Effector memory CD8-positive, alpha-beta T cell (primary cell): ENCODE results near the gene NAGPA.

Experiments used
- ATAC-seq: fragments of 150-1000 bp; cut with Tn5 transposase; replicated peaks from 2 replicates; pipeline ENCODE4 v1.10.0; 2021; ENCODE audit warnings: mild to moderate bottlenecking, moderate library complexity
- DNase-seq, 3 experiments: peaks; one replicate each; pipeline ENCODE4 v3.0.0; 2021
- H3K27ac Mint-ChIP-seq, 2 donors: one replicate each; pipeline ENCODE4 v1.8.0; 2022; ENCODE audit warnings: mild to moderate bottlenecking in 2 of 2, mixed read lengths in 2 of 2, moderate library complexity in 2 of 2
- H3K27me3 Mint-ChIP-seq, 2 donors: one replicate each; pipeline ENCODE4 v1.8.0; 2022; ENCODE audit warnings: mixed read lengths in 2 of 2
- H3K36me3 Mint-ChIP-seq: one replicate; pipeline ENCODE4 v1.8.0; 2022; ENCODE audit warnings: mild to moderate bottlenecking, moderate library complexity, mixed read lengths; ENCODE audit not compliant: insufficient read depth
- H3K4me1 Mint-ChIP-seq, 2 donors: one replicate each; pipeline ENCODE4 v1.8.0; 2022; ENCODE audit warnings: low read depth in 2 of 2, mixed read lengths in 2 of 2
- H3K4me3 Mint-ChIP-seq, 2 donors: one replicate each; pipeline ENCODE4 v1.8.0; 2022; ENCODE audit warnings: mild to moderate bottlenecking in 2 of 2, mixed read lengths in 2 of 2, moderate library complexity in 2 of 2
- H3K9me3 Mint-ChIP-seq, 2 donors: one replicate each; pipeline ENCODE4 v1.8.0; 2022; ENCODE audit warnings: mixed read lengths in 2 of 2

Gene NAGPA

GRCh38 chr16:5002699-5003143 is 31.0 kb downstream of the NAGPA start:
- H3K4me1 Mint-ChIP-seq = no peaks in the 10 kb centered on the region
- no peak overlapping the region for H3K27ac Mint-ChIP-seq
- peaks cover 25 to 56% of the 10 kb centered on the region in 2 donors for H3K27me3 Mint-ChIP-seq
- H3K9me3 Mint-ChIP-seq = no peaks in the 10 kb centered on the region
- ATAC-seq = no peak
- no peak overlapping the region for H3K4me3 Mint-ChIP-seq
- H3K36me3 Mint-ChIP-seq = no peaks in the 10 kb centered on the region
- no peak for DNase-seq

DNA sequence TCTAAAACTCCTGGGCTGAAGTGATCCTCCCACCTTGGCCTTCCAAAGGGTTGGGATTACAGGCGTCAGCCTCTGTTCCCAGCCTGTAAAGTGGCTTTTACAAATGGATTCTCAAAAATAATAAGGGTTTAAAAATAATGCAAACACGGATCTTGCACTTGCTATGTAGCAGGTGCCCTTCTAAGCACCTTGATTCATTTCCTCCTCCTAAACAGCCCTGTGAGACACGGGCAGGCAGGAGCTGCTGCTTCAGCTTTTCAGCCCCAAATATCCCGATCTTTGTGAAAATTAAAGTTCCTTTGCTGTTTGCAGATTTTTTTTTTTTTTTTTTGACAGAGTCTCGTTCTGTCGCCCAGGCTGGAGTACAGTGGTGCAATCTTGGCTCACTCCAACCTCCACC is 31.7 kb downstream of the NAGPA start:
- DNase-seq (no peak), ATAC-seq (no peak)
- Mint-ChIP-seq H3K9me3 (no peaks in the 10 kb centered on the region), H3K4me1 (no peaks in the 10 kb centered on the region), H3K27me3 (peaks cover 26 to 61% of the 10 kb centered on the region in 2 donors), H3K36me3 (no peaks in the 10 kb centered on the region), H3K27ac (peak overlapping the region in 1 of 2 donors; percentile 34), H3K4me3 (no peak overlapping the region)

DNA sequence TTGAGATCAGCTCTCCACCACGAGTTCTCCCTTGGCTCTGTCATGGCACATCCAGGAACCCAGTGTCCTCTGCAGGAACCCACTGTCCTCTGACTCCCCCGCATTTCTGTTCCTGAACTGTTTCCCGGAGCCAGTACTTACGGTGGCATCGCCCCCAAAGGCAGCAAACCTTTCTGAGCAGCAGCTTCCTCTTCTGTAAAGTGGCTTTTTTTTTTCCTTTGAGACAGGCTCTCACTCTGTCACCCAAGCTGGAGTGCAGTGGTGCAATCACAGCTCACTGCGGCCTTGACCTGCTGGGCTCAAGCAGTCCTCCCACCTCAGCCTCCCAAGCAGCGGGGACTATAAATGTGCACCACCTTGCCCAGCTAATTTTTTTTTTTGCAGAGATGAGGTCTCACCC is 32.2 kb downstream of the NAGPA start:
- ATAC-seq (no peak), DNase-seq (no peak)
- H3K9me3 Mint-ChIP-seq = no peaks in the 10 kb centered on the region
- peak overlapping the region in 1 of 2 donors; percentile 34 for H3K27ac Mint-ChIP-seq
- no peak overlapping the region for H3K4me3 Mint-ChIP-seq
- no peaks in the 10 kb centered on the region for H3K4me1 Mint-ChIP-seq
- H3K27me3 Mint-ChIP-seq = peaks cover 30 to 61% of the 10 kb centered on the region in 2 donors
- H3K36me3 Mint-ChIP-seq = no peaks in the 10 kb centered on the region

DNA sequence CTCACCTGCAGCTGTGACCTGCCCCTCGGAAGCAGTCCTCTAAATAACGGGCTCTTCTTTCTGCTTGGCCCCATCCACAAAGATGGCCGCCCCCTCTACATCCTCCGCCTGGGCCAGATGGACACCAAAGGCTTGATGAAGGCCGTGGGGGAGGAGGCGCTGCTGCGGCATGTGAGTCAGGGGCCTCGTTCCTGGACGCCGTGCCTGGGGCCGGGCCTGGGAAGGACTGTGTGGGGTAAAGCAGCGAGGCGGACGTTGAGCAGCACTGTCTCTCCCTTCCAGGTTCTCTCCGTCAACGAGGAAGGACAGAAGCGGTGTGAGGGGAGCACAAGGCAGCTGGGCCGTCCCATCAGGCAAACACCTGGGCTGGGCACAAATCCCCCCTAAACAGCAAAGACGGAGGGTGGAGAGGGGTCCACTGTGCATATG is 33.1 kb downstream of the NAGPA start:
- Mint-ChIP-seq H3K27ac (no peak overlapping the region), H3K4me3 (no peak overlapping the region), H3K27me3 (peaks cover 36 to 68% of the 10 kb centered on the region in 2 donors), H3K4me1 (no peaks in the 10 kb centered on the region), H3K9me3 (no peaks in the 10 kb centered on the region), H3K36me3 (no peaks in the 10 kb centered on the region)
- DNase-seq (no peak), ATAC-seq (no peak)

DNA sequence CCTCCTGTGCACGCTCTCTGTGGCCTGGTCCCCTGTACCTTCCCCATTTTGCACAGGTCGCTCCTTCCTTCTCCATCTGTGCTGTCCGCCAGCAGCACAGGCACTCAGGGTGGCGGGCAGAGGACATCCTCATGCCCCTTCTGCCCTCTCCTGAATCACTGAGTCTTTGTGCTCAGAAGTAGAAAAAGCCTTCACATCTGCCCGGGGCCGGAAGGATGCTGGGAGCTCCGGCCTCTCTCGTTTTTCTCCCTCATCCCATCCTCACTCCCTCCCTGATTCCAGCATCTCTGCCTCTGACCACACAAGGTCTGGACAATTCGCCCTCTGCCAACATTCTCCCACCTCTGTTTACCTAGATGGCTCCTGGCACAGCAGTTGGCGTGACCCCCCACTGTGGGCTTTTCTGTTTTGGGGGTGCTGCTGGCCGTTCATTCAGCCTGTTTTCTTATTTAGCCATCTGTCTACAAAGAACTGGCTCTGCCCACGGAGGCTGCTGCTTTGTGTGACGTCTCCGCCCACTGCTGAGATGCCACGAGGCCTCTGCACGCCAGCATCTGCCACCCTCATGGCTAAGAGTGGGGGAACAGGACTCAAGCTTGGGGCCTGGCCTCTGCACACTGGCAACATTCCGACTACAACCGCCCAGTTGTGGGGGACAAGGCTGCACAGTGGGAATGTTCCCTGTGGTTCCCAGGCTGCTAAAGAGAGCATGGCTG is 38.9 kb downstream of the NAGPA start:
- Mint-ChIP-seq H3K4me1 (no peaks in the 10 kb centered on the region), H3K36me3 (no peaks in the 10 kb centered on the region), H3K9me3 (no peaks in the 10 kb centered on the region), H3K4me3 (no peak overlapping the region), H3K27ac (no peak overlapping the region), H3K27me3 (peaks cover 36 to 63% of the 10 kb centered on the region in 2 donors)
- DNase-seq = no peak
- ATAC-seq = no peak

DNA sequence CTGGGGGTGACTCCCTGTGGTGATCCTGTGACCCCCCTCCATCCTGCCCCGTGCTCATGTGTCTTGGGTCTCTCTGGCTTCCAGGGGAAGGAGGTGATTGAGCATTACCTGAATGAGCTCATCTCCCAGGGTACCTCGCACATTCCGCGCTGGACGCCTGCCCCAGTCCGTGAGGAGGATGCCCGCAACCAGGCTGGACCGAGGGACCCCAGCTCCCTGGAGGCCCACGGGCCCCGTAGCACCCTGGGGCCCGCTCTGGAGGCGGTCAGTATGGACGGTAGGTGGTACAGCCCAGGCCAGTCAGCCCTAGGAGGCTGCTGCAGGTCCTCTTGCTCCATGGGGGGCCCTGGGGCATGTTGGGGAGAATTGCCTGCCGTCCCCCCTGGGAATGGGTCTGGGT is 42.0 kb downstream of the NAGPA start:
- Mint-ChIP-seq H3K4me3 (no peak overlapping the region), H3K27me3 (peaks cover 43 to 73% of the 10 kb centered on the region in 2 donors), H3K4me1 (peaks cover 2 to 3% of the 10 kb centered on the region in 2 donors), H3K27ac (no peak overlapping the region), H3K9me3 (no peaks in the 10 kb centered on the region), H3K36me3 (peaks cover 3% of the 10 kb centered on the region)
- DNase-seq (no peak), ATAC-seq (no peak)

DNA sequence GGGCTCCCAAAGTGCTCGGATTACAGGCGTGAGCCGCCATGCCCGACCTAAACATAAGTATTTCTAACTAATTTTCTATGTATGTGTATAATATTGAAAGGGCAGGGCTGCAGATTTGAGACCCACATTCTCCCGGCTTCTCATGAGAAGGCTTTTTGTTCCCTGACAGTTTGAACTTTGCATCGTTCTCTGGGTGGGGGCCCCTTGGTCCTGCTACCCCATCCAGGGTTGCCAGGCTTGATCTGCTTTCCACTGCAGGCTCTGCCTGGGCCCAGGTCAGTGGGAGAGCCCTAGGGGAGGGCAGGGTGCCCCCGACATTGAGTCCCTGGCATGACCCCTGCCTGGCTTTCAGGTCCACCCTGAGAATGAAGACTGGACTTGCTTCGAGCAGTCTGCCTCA is 43.3 kb downstream of the NAGPA start:
- no peak overlapping the region for H3K27ac Mint-ChIP-seq
- peaks cover 2 to 3% of the 10 kb centered on the region in 2 donors for H3K4me1 Mint-ChIP-seq
- no peaks in the 10 kb centered on the region for H3K9me3 Mint-ChIP-seq
- no peak overlapping the region for H3K4me3 Mint-ChIP-seq
- peaks cover 3% of the 10 kb centered on the region for H3K36me3 Mint-ChIP-seq
- peaks cover 35 to 68% of the 10 kb centered on the region in 2 donors for H3K27me3 Mint-ChIP-seq
- ATAC-seq = no peak
- DNase-seq = no peak

GRCh38 chr16:4989391-4990006 is 44.2 kb downstream of the NAGPA start:
- Mint-ChIP-seq H3K4me3 (no peak overlapping the region), H3K36me3 (peaks cover 3% of the 10 kb centered on the region), H3K4me1 (peaks cover 2 to 3% of the 10 kb centered on the region in 2 donors), H3K9me3 (no peaks in the 10 kb centered on the region), H3K27me3 (peaks cover 31 to 59% of the 10 kb centered on the region in 2 donors), H3K27ac (no peak overlapping the region)
- ATAC-seq = no peak
- no peak for DNase-seq

DNA sequence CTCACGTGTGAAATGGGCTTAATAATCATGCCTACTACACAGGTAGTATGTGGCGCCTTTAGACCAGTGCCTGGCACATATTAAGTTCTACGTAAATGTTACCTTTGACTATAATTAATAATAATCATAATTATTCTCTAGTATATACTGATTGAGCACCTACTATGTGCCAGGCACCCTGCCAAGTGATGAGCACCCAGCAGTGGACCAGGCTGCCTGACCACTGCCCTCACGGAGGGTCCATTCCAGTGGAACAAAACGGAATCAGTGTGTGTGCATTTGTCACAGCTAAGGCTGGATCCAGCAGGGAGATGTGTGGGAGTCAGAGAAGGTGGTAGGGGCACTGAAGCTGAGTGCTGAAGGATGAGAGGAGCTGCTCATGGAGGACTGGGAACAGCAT is 45.1 kb downstream of the NAGPA start:
- Mint-ChIP-seq H3K9me3 (no peaks in the 10 kb centered on the region), H3K4me3 (no peak overlapping the region), H3K27ac (no peak overlapping the region), H3K36me3 (peaks cover 3% of the 10 kb centered on the region), H3K4me1 (peaks cover 2 to 3% of the 10 kb centered on the region in 2 donors), H3K27me3 (peaks cover 26 to 54% of the 10 kb centered on the region in 2 donors)
- no peak for ATAC-seq
- no peak for DNase-seq

DNA sequence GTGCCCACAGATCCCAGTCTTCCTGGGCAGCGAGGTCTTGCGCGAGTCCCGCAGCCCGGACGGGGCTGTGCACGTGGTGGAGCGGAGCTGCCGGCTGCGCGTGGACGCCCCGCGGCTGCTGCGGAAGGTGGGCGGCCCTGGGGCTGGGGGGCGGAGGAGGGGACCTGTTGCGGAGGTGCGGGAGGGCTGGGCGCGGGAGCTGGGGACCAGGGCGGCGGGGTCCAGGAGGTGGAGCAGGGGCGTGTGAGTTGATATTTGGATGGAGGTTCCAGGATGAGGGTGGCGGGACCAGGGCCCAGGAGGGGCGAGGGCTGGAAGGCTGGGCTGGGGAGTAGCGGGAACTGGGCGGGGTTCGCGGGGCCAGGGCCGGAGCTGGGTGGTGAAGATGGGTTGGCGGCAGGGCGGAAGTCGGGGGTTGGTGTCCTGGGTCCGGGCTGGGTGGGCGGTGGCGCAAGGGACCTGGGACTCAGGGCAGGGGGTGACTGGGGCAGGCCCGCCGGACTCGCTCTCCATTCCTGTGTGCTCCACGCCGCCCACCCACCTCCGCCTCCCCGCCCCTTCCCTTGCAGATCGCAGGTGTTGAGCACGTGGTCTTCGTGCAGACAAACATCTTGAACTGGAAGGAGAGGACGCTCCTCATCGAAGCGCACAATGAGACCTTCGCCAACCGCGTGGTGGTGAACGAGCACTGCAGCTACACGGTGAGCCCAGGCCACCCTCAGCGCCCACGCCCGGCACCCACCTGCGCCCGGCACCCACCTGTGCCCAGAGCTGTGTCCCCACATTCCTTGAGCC is 46.0 kb downstream of the NAGPA start:
- H3K36me3 Mint-ChIP-seq = peaks cover 3% of the 10 kb centered on the region
- no peak for ATAC-seq
- peaks cover 2 to 3% of the 10 kb centered on the region in 2 donors for H3K4me1 Mint-ChIP-seq
- DNase-seq = no peak
- peak overlapping the region in 1 of 2 donors; percentile 62 for H3K27ac Mint-ChIP-seq
- H3K27me3 Mint-ChIP-seq = peaks cover 26 to 54% of the 10 kb centered on the region in 2 donors
- no peak overlapping the region for H3K4me3 Mint-ChIP-seq
- no peaks in the 10 kb centered on the region for H3K9me3 Mint-ChIP-seq

- Mint-ChIP-seq H3K9me3 (no peaks in the 10 kb centered on the region), H3K36me3 (peaks cover 3% of the 10 kb centered on the region), H3K27me3 (peaks cover 25 to 50% of the 10 kb centered on the region in 2 donors), H3K4me1 (peaks cover 2 to 3% of the 10 kb centered on the region in 2 donors), H3K4me3 (no peak overlapping the region), H3K27ac (peak overlapping the region in 1 of 2 donors; percentile 62)
- DNase-seq = no peak
- ATAC-seq = no peak
Observed at GRCh38 chr16:4987250-4987579, 46.5 kb downstream of the NAGPA start.

GRCh38 chr16:4984174-4984990 is 49.4 kb downstream of the NAGPA start:
- ATAC-seq = no peak
- peaks cover 13 to 59% of the 10 kb centered on the region in 2 donors for H3K27me3 Mint-ChIP-seq
- H3K27ac Mint-ChIP-seq = no peak overlapping the region
- DNase-seq = no peak
- H3K36me3 Mint-ChIP-seq = no peaks in the 10 kb centered on the region
- no peaks in the 10 kb centered on the region for H3K9me3 Mint-ChIP-seq
- peaks cover 2 to 3% of the 10 kb centered on the region in 2 donors for H3K4me1 Mint-ChIP-seq
- no peak overlapping the region for H3K4me3 Mint-ChIP-seq
